IMR-90 (cell line): ENCODE measurements around the gene NPEPL1. TPM values are rescaled to one million over a fixed set of nuclear protein-coding genes. Genes with fewer than 3 reads are reported as not detected.

Experiments
- ATAC-seq: fragments of 200-7000 bp; cut with Tn5 transposase; 2 replicates; pipeline ENCODE4 v1.9.1; 2020; ENCODE audit warnings: low read depth, mild to moderate bottlenecking, moderate library complexity
- BruUV-seq: library from RNA; stranded (reverse); fragments of 400-500 nt; replicated peaks from 2 replicates; lab custom pipeline; 2021; lab: Mats Ljungman, UMichigan
- CTCF ChIA-PET: fragments of 300-600 bp; formaldehyde crosslinking; extraction: SDS; loops from one replicate; lab custom pipeline; 2021; ENCODE audit warnings: antibody characterized with exemption; lab: Yijun Ruan, JAX
- POLR2A ChIA-PET: fragments of 300-600 bp; sonication (Branson Sonifier 250); formaldehyde crosslinking; loops from one replicate; lab custom pipeline; 2022; ENCODE audit warnings: antibody characterized with exemption; ENCODE audit not compliant: unreplicated experiment; lab: Charles Lee
- DNase-seq: peaks from one replicate; pipeline ENCODE4 v3.0.0; 2013
- H2AFZ ChIP-seq: replicated peaks from 2 replicates; pipeline ENCODE3; 2013; ENCODE audit warnings: low read length, mild to moderate bottlenecking; ENCODE audit not compliant: poor library complexity
- H2AK5ac ChIP-seq: 2 replicates; pipeline ENCODE4 v1.6.1; 2013; ENCODE audit warnings: low read depth, low read length, inconsistent platforms
- H2AK9ac ChIP-seq: replicated peaks from 2 replicates; pipeline ENCODE3; 2013; ENCODE audit warnings: mild to moderate bottlenecking, low read depth, low read length, moderate library complexity; ENCODE audit not compliant: poor library complexity
- H2BK120ac ChIP-seq: 2 replicates; pipeline ENCODE4 v1.6.1; 2013; ENCODE audit warnings: low read depth, low read length, inconsistent platforms
- H2BK15ac ChIP-seq: 3 replicates; pipeline ENCODE4 v1.6.1; 2013; ENCODE audit warnings: low read depth, low read length, inconsistent platforms
- H2BK20ac ChIP-seq: 2 replicates; pipeline ENCODE4 v1.6.1; 2013; ENCODE audit warnings: low read depth, mild to moderate bottlenecking, inconsistent platforms, low read length, moderate library complexity
- H2BK5ac ChIP-seq: 2 replicates; pipeline ENCODE4 v1.6.1; 2013; ENCODE audit warnings: mild to moderate bottlenecking, low read depth, low read length, inconsistent platforms; ENCODE audit not compliant: poor library complexity, severe bottlenecking
- H3K14ac ChIP-seq: replicated peaks from 2 replicates; pipeline ENCODE4 v1.6.1; 2013; ENCODE audit warnings: low read depth, low read length, inconsistent platforms
- H3K18ac ChIP-seq: 2 replicates; pipeline ENCODE4 v1.6.1; 2013; ENCODE audit warnings: low read depth, low read length, control low read depth
- H3K23ac ChIP-seq: 2 replicates; pipeline ENCODE4 v1.6.1; 2013; ENCODE audit warnings: low read depth, low read length, inconsistent platforms
- H3K27ac ChIP-seq: 2 replicates; pipeline ENCODE4 v1.5.1; 2013; ENCODE audit warnings: mild to moderate bottlenecking, control low read depth, low read length; ENCODE audit not compliant: insufficient read depth
- H3K27me3 ChIP-seq: 2 replicates; pipeline ENCODE4 v1.6.1; 2013; ENCODE audit warnings: low read length; ENCODE audit not compliant: control insufficient read depth, insufficient read depth
- H3K36me3 ChIP-seq: 2 replicates; pipeline ENCODE4 v1.6.1; 2013; ENCODE audit warnings: low read length, mixed read lengths; ENCODE audit not compliant: control insufficient read depth, insufficient read depth
- H3K4ac ChIP-seq: 2 replicates; pipeline ENCODE4 v1.6.1; 2013; ENCODE audit warnings: low read depth, low read length, inconsistent platforms
- H3K4me1 ChIP-seq: 2 replicates; pipeline ENCODE4 v1.6.1; 2013; ENCODE audit warnings: low read length, mixed read lengths; ENCODE audit not compliant: control insufficient read depth, insufficient read depth
- H3K4me2 ChIP-seq: 2 replicates; pipeline ENCODE4 v1.6.1; 2013; ENCODE audit warnings: low read depth, mild to moderate bottlenecking, control low read depth, low read length, moderate library complexity
- H3K4me3 ChIP-seq: 2 replicates; pipeline ENCODE4 v1.5.1; 2013; ENCODE audit warnings: low read depth, mild to moderate bottlenecking, control low read depth, low read length, moderate library complexity; ENCODE audit not compliant: insufficient read depth
- H3K56ac ChIP-seq: 2 replicates; pipeline ENCODE4 v1.6.1; 2013; ENCODE audit warnings: low read length, inconsistent platforms; ENCODE audit not compliant: insufficient read depth; ENCODE audit errors: extremely low read depth
- H3K79me1 ChIP-seq, 2 experiments: 2 replicates each; pipeline ENCODE4 v1.6.1; 2013; ENCODE audit warnings: low read length in 2 of 2, inconsistent platforms in 1 of 2, low read depth in 1 of 2
- H3K9ac ChIP-seq: 2 replicates; pipeline ENCODE4 v1.6.1; 2013; ENCODE audit warnings: low read depth, low read length, control low read depth
- H3K9me1 ChIP-seq: 2 replicates; pipeline ENCODE4 v1.6.1; 2013; ENCODE audit warnings: low read length, inconsistent platforms; ENCODE audit not compliant: insufficient read depth
- H3K9me3 ChIP-seq: 2 replicates; pipeline ENCODE4 v1.6.1; 2013; ENCODE audit warnings: low read length; ENCODE audit not compliant: control insufficient read depth, insufficient read depth
- H4K20me1 ChIP-seq: 2 replicates; pipeline ENCODE4 v1.6.1; 2013; ENCODE audit warnings: low read length, inconsistent platforms; ENCODE audit not compliant: insufficient read depth
- H4K5ac ChIP-seq: 2 replicates; pipeline ENCODE4 v1.6.1; 2013; ENCODE audit warnings: mild to moderate bottlenecking, low read depth, low read length, control low read depth
- H4K8ac ChIP-seq, 2 experiments: 2 replicates each; pipeline ENCODE4 v1.6.1; 2013; ENCODE audit warnings: low read depth in 2 of 2, low read length in 2 of 2, control low read depth in 1 of 2, inconsistent platforms in 1 of 2
- H4K91ac ChIP-seq: 2 replicates; pipeline ENCODE4 v1.6.1; 2013; ENCODE audit warnings: low read depth, low read length, inconsistent platforms; ENCODE audit not compliant: insufficient read depth
- BHLHE40 ChIP-seq: fragments of 150-350 bp; IDR thresholded peaks from 2 replicates; pipeline ENCODE4 v1.6.1; 2016; ENCODE audit warnings: mild to moderate bottlenecking, low read depth, low read length
- CEBPB ChIP-seq: IDR thresholded peaks from 2 replicates; pipeline ENCODE4 v1.6.1; 2012; ENCODE audit warnings: low read depth, low read length, improper control_type of control experiment
- CHD1 ChIP-seq: IDR thresholded peaks from 2 replicates; pipeline ENCODE4 v1.6.1; 2012; ENCODE audit warnings: low read depth, low read length, improper control_type of control experiment
- FOS ChIP-seq: fragments of 150-350 bp; IDR thresholded peaks from 2 replicates; pipeline ENCODE4 v1.6.1; 2016; ENCODE audit warnings: low read depth, low read length
- MAFK ChIP-seq: IDR thresholded peaks from 2 replicates; pipeline ENCODE4 v1.6.1; 2012; ENCODE audit warnings: low read depth, low read length, improper control_type of control experiment
- MAZ ChIP-seq: IDR thresholded peaks from 2 replicates; pipeline ENCODE4 v1.6.1; 2012; ENCODE audit warnings: low read depth, mild to moderate bottlenecking, low read length, improper control_type of control experiment, moderate library complexity, borderline replicate concordance
- MXI1 ChIP-seq: IDR thresholded peaks from 2 replicates; pipeline ENCODE4 v1.6.1; 2012; ENCODE audit warnings: low read depth, mild to moderate bottlenecking, low read length, moderate library complexity, borderline replicate concordance
- NFE2L2 ChIP-seq: fragments of 150-350 bp; IDR thresholded peaks from 2 replicates; pipeline ENCODE4 v1.6.1; 2016; ENCODE audit warnings: low read depth, mild to moderate bottlenecking, low read length
- POLR2A ChIP-seq: IDR thresholded peaks from 2 replicates; pipeline ENCODE4 v1.6.1; 2012; ENCODE audit warnings: mild to moderate bottlenecking, low read depth, low read length
- RAD21 ChIP-seq: IDR thresholded peaks from 2 replicates; pipeline ENCODE4 v1.6.1; 2012; ENCODE audit warnings: low read length, improper control_type of control experiment
- RCOR1 ChIP-seq: IDR thresholded peaks from 2 replicates; pipeline ENCODE4 v1.6.1; 2012; ENCODE audit warnings: mild to moderate bottlenecking, low read length, improper control_type of control experiment; ENCODE audit not compliant: insufficient replicate concordance
- RFX5 ChIP-seq: IDR thresholded peaks from 2 replicates; pipeline ENCODE4 v1.8.0; 2012; ENCODE audit warnings: low read depth, mild to moderate bottlenecking, low read length, moderate library complexity
- SMC3 ChIP-seq: fragments of 150-350 bp; IDR thresholded peaks from 2 replicates; pipeline ENCODE4 v1.6.1; 2016; ENCODE audit warnings: low read depth, mild to moderate bottlenecking, antibody characterized with exemption, low read length, moderate library complexity
- WGBS, 2 experiments: methylation state at CpG; one replicate each; pipeline versions ENCODE4 v1.1.5 to v1.1.7; 2013; ENCODE audit warnings: missing lambda C conversion rate in 2 of 2; ENCODE audit not compliant: insufficient read length in 1 of 2; ENCODE audit errors: extremely low coverage in 2 of 2; 5-methylcytosine and 5-hydroxymethylcytosine counted together
- dilution Hi-C: fragments of 300-500 bp; cut with HindIII; formaldehyde crosslinking; loops from one replicate; pipeline ENCODE4 v1.14.3; 2018; ENCODE audit warnings: low sequenced_read_pairs; ENCODE audit not compliant: unreplicated experiment
- in situ Hi-C: fragments of 300-500 bp; cut with MboI; formaldehyde crosslinking; loops from 3 replicates; pipeline ENCODE4 v1.14.3; 2019; ENCODE audit warnings: low sequenced_read_pairs, inconsistent platforms, mixed read lengths
- intact Hi-C: fragments of 100-400 bp; cut with micrococcal nuclease; formaldehyde crosslinking; loops from 2 replicates; pipeline ENCODE4 v1.10.0; 2022
- polyA plus RNA-seq, 3 experiments: library from polyadenylated mRNA; depleted of rRNA; stranded (reverse); fragments of >200 nt; gene quantifications; 2 replicates each; pipeline ENCODE4 v1.2.3, GENCODE V29; 2012; ENCODE audit warnings: low replicate concordance in 1 of 3
- total RNA-seq: library from RNA; depleted of rRNA; stranded (reverse); fragments of >200 nt; gene quantifications from 2 replicates; pipeline ENCODE4 v1.2.3, GENCODE V29; 2012
- TF ChIP-seq, protein P1 (sequence below): conservative IDR thresholded peaks from 2 replicates; pipeline ENCODE4 v1.5.1; 2012; ENCODE audit warnings: mild to moderate bottlenecking, low read depth, low read length, improper control_type of control experiment
- TF ChIP-seq, protein P2 (sequence below): fragments of 150-350 bp; IDR thresholded peaks from 2 replicates; pipeline ENCODE4 v1.6.1; 2016; ENCODE audit warnings: low read depth, mild to moderate bottlenecking, low read length, moderate library complexity, borderline replicate concordance
- TF ChIP-seq, protein P3 (sequence below): fragments of 150-350 bp; IDR thresholded peaks from 2 replicates; pipeline ENCODE4 v1.6.1; 2017; ENCODE audit warnings: mild to moderate bottlenecking, antibody characterized with exemption, low read length, low read depth

The NPEPL1 gene
- total and polyA plus RNA-seq, 2 of the 4 experiments (the other 2 are of a cell fraction) = 6.3 to 10.4 TPM

DNA sequence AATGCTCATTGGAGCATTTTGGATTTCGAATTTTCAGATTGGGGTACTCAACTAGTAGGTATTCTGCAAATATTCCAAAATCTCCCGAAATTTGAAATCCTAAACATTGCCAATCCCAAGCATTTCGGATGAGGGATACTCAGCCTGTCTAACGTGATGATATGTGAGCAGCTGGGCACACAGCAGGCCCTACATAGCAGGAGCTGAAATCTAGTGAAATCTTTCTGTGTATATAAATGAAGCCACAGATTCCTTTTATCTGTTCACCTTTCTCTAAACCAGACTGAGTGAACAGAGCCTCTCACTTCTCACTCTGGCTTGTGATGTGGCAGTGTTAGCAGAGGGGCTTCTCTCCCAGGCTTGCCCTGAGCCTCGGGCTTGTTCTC is 23.7 kb upstream of the NPEPL1 start:
- ChIA-PET CTCF (no interaction called here), POLR2A (no interaction called here)
- peaks cover 25% of the 10 kb centered on the region for H4K20me1 ChIP-seq
- H2BK120ac ChIP-seq = no peak overlapping the region
- no peaks in the 10 kb centered on the region for H3K27me3 ChIP-seq
- H3K4ac ChIP-seq = no peak overlapping the region
- TF ChIP-seq, protein P1, sequence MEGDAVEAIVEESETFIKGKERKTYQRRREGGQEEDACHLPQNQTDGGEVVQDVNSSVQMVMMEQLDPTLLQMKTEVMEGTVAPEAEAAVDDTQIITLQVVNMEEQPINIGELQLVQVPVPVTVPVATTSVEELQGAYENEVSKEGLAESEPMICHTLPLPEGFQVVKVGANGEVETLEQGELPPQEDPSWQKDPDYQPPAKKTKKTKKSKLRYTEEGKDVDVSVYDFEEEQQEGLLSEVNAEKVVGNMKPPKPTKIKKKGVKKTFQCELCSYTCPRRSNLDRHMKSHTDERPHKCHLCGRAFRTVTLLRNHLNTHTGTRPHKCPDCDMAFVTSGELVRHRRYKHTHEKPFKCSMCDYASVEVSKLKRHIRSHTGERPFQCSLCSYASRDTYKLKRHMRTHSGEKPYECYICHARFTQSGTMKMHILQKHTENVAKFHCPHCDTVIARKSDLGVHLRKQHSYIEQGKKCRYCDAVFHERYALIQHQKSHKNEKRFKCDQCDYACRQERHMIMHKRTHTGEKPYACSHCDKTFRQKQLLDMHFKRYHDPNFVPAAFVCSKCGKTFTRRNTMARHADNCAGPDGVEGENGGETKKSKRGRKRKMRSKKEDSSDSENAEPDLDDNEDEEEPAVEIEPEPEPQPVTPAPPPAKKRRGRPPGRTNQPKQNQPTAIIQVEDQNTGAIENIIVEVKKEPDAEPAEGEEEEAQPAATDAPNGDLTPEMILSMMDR = no peak
- TF ChIP-seq CHD1 (no peak), RFX5 (no peak), MAFK (no peak), MAZ (no peak), FOS (no peak), BHLHE40 (no peak), RCOR1 (no peak), CEBPB (no peak), SMC3 (no peak), MXI1 (no peak), POLR2A (no peak), RAD21 (no peak), NFE2L2 (no peak)
- TF ChIP-seq, protein P2, sequence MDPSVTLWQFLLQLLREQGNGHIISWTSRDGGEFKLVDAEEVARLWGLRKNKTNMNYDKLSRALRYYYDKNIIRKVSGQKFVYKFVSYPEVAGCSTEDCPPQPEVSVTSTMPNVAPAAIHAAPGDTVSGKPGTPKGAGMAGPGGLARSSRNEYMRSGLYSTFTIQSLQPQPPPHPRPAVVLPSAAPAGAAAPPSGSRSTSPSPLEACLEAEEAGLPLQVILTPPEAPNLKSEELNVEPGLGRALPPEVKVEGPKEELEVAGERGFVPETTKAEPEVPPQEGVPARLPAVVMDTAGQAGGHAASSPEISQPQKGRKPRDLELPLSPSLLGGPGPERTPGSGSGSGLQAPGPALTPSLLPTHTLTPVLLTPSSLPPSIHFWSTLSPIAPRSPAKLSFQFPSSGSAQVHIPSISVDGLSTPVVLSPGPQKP = no peak
- TF ChIP-seq, protein P3, sequence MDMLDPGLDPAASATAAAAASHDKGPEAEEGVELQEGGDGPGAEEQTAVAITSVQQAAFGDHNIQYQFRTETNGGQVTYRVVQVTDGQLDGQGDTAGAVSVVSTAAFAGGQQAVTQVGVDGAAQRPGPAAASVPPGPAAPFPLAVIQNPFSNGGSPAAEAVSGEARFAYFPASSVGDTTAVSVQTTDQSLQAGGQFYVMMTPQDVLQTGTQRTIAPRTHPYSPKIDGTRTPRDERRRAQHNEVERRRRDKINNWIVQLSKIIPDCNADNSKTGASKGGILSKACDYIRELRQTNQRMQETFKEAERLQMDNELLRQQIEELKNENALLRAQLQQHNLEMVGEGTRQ = no peak
- intact Hi-C loops (no loop called here), dilution Hi-C loops (loop anchor here (25.0 kb wide), 1 partner anchor 432 kb away; the partner anchor contains the start of gene ANKRD60), in situ Hi-C loops (no loop called here)
- H2AK9ac ChIP-seq = no peak overlapping the region
- peaks cover 10% of the 10 kb centered on the region for H3K9me1 ChIP-seq
- no peak overlapping the region for H2BK20ac ChIP-seq
- H3K27ac ChIP-seq = no peak overlapping the region
- DNase-seq (no peak), ATAC-seq (no peak)
- no peak overlapping the region for H2BK15ac ChIP-seq
- no peak overlapping the region for H3K4me2 ChIP-seq
- no peaks in the 10 kb centered on the region for H3K9me3 ChIP-seq
- no peak overlapping the region for H3K56ac ChIP-seq
- H3K9ac ChIP-seq = no peak overlapping the region
- peaks cover 4% of the 10 kb centered on the region for H3K4me1 ChIP-seq
- WGBS, 2 experiments = 100% methylated on average over 1 of the region's 5 CpGs; no CpG with 5 or more reads in 1 of the 2 experiments
- H2AK5ac ChIP-seq = no peak overlapping the region
- no TSS peak for BruUV-seq
- no peak overlapping the region for H4K8ac ChIP-seq
- no peak overlapping the region for H3K18ac ChIP-seq
- H4K5ac ChIP-seq = no peak overlapping the region
- H4K91ac ChIP-seq = no peak overlapping the region
- peaks cover 28 to 53% of the 10 kb centered on the region in 2 experiments; a peak in 3 of 4 replicates for H3K79me1 ChIP-seq
- no peak overlapping the region for H3K14ac ChIP-seq
- H3K36me3 ChIP-seq = peaks cover 38% of the 10 kb centered on the region
- H3K23ac ChIP-seq = no peak overlapping the region
- no peak overlapping the region for H2AFZ ChIP-seq
- H2BK5ac ChIP-seq = no peak overlapping the region
- no peak overlapping the region for H3K4me3 ChIP-seq
